ENCODE data around the gene DDX20. TPM values are rescaled to one million over a fixed set of nuclear protein-coding genes. Genes with fewer than 3 reads are reported as not detected.

DDX20 gene
- total RNA-seq, 1 donor from 2014 or later, result 5.9 TPM

GRCh38 chr1:111775966-111776365, 20.3 kb downstream of the DDX20 start:
- DNase-seq, result no peak
- TF ChIP-seq CTCF (IDR thresholded peaks at IDR 0.05; ENCODE audit: borderline replicate concordance), result no peak
- Histone ChIP-seq H3K4me3 (no peak overlapping the region), H3K27me3 (ENCODE audit: low read depth) (no peaks in the 10 kb centered on the region), H3K36me3 (peaks cover 20% of the 10 kb centered on the region), H3K4me1 (peaks cover 8% of the 10 kb centered on the region), H3K27ac (replicated peaks) (no peak overlapping the region), H3K9me3 (replicated peaks) (no peaks in the 10 kb centered on the region)
- intact Hi-C loops (cut with micrococcal nuclease), result no loop called here

GRCh38 chr1:111776391-111776790, 20.7 kb downstream of the DDX20 start:
- no peak overlapping the region for H3K4me3 ChIP-seq
- H3K27ac ChIP-seq (replicated peaks), result no peak overlapping the region
- no peaks in the 10 kb centered on the region for H3K27me3 ChIP-seq (ENCODE audit: low read depth)
- intact Hi-C loops (cut with micrococcal nuclease), result no loop called here
- no peaks in the 10 kb centered on the region for H3K9me3 ChIP-seq (replicated peaks)
- H3K4me1 ChIP-seq, result peaks cover 8% of the 10 kb centered on the region
- H3K36me3 ChIP-seq, result peaks cover 20% of the 10 kb centered on the region
- no peak for DNase-seq
- TF ChIP-seq CTCF (IDR thresholded peaks at IDR 0.05; ENCODE audit: borderline replicate concordance), result no peak

- H3K27me3 ChIP-seq (ENCODE audit: low read depth), result no peaks in the 10 kb centered on the region
- H3K4me3 ChIP-seq, result no peak overlapping the region
- no peak for TF ChIP-seq CTCF (IDR thresholded peaks at IDR 0.05; ENCODE audit: borderline replicate concordance)
- no peaks in the 10 kb centered on the region for H3K9me3 ChIP-seq (replicated peaks)
- H3K4me1 ChIP-seq, result peaks cover 8% of the 10 kb centered on the region
- intact Hi-C loops (cut with micrococcal nuclease), result no loop called here
- DNase-seq, result no peak
- H3K36me3 ChIP-seq, result peaks cover 20% of the 10 kb centered on the region
- H3K27ac ChIP-seq (replicated peaks), result no peak overlapping the region
These were observed 21.2 kb downstream of the DDX20 start for GRCh38 chr1:111776861-111777260.

GRCh38 chr1:111777301-111777700, 21.6 kb downstream of the DDX20 start:
- H3K27ac ChIP-seq (replicated peaks), result no peak overlapping the region
- H3K9me3 ChIP-seq (replicated peaks), result no peaks in the 10 kb centered on the region
- no peaks in the 10 kb centered on the region for H3K27me3 ChIP-seq (ENCODE audit: low read depth)
- TF ChIP-seq CTCF (IDR thresholded peaks at IDR 0.05; ENCODE audit: borderline replicate concordance), result no peak
- peaks cover 8% of the 10 kb centered on the region for H3K4me1 ChIP-seq
- H3K4me3 ChIP-seq, result no peak overlapping the region
- H3K36me3 ChIP-seq, result peaks cover 20% of the 10 kb centered on the region
- no peak for DNase-seq
- intact Hi-C loops (cut with micrococcal nuclease), result no loop called here

GRCh38 chr1:111778066-111778465, 22.4 kb downstream of the DDX20 start:
- TF ChIP-seq CTCF (IDR thresholded peaks at IDR 0.05; ENCODE audit: borderline replicate concordance), result no peak
- no peak for DNase-seq

More at GRCh38 chr1:111778066-111778465, 22.4 kb downstream of the DDX20 start:
- H3K4me1 ChIP-seq, result peaks cover 8% of the 10 kb centered on the region
- H3K4me3 ChIP-seq, result no peak overlapping the region
- H3K27me3 ChIP-seq (ENCODE audit: low read depth), result no peaks in the 10 kb centered on the region
- no peaks in the 10 kb centered on the region for H3K9me3 ChIP-seq (replicated peaks)
- intact Hi-C loops (cut with micrococcal nuclease), result no loop called here
- no peak overlapping the region for H3K27ac ChIP-seq (replicated peaks)
- peaks cover 20% of the 10 kb centered on the region for H3K36me3 ChIP-seq
